Measurements from ENCODE around the gene IRF2.

DNA sequence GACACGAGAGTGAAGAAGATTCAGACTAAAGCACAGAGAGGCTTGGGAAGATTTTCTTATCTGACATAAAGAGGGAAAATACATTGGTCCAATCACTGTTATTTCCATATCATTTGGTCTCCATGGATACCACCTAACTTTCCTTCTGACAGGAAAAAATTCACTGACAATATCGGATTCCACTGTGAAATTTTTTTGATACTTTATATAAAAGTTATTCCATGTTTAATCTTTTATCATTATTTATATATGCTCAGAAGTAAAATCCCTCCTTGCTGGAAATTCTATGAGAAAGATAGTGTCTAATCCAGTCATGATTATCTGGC is 3.6 kb downstream of the IRF2 start:
- TF ChIP-seq, protein P1, sequence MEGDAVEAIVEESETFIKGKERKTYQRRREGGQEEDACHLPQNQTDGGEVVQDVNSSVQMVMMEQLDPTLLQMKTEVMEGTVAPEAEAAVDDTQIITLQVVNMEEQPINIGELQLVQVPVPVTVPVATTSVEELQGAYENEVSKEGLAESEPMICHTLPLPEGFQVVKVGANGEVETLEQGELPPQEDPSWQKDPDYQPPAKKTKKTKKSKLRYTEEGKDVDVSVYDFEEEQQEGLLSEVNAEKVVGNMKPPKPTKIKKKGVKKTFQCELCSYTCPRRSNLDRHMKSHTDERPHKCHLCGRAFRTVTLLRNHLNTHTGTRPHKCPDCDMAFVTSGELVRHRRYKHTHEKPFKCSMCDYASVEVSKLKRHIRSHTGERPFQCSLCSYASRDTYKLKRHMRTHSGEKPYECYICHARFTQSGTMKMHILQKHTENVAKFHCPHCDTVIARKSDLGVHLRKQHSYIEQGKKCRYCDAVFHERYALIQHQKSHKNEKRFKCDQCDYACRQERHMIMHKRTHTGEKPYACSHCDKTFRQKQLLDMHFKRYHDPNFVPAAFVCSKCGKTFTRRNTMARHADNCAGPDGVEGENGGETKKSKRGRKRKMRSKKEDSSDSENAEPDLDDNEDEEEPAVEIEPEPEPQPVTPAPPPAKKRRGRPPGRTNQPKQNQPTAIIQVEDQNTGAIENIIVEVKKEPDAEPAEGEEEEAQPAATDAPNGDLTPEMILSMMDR (optimal IDR thresholded peaks at IDR 0.05 in 1 of 3, IDR thresholded peaks at IDR 0.05 in 1 of 3, conservative IDR thresholded peaks at IDR 0.05 in 1 of 3; ENCODE audit: extremely low read depth in 1 of 3, insufficient read depth in 2 of 3, low read length in 3 of 3), result no peak
- TF ChIP-seq EZH2 (IDR thresholded peaks at IDR 0.05; ENCODE audit: low read length), result no peak
